ENCODE measurements around the gene PCDHGC3.

DNA sequence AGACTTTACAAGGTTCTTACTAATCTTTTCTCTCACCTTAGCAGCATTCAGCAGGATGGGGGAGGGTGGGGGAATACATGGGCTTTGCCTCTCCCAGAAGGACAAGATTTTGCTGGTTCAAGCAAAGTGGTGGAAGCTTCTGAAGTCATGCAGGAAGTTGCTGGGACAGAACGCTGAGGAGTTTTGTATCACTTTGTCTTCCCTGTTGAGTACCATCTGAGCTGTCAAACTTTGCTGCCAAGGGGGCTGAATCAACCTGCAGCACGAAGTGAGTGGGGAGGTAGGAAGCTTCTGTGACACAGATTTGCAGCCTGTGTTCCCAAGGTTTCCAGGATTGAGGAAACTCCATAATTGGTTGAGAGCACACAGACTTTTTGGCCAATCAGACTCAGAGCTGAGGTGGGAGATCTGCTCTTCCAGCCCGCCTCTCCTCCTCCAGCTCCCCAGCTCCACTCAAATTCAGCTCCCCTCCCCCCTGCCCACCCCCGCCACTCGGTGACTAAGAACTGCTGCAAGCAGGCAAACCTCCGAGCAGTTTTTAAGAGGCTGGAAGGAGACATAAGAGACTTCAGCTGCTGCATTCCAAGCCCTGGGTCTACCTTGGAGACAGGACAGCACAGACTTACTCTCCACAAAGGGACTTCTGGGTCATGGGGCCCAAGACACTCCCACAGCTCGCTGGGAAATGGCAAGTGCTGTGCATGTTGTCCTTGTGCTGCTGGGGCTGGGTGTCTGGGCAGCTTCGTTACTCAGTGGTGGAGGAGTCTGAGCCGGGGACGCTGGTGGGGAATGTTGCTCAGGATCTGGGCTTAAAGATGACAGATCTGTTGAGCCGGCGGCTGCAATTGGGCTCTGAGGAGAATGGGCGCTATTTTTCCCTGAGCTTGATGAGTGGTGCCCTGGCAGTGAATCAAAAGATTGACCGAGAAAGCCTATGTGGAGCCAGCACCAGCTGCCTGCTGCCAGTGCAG is 13.1 kb downstream of the PCDHGC3 start, which contains the start of gene PCDHGC5:
- TF ChIP-seq, protein P1, sequence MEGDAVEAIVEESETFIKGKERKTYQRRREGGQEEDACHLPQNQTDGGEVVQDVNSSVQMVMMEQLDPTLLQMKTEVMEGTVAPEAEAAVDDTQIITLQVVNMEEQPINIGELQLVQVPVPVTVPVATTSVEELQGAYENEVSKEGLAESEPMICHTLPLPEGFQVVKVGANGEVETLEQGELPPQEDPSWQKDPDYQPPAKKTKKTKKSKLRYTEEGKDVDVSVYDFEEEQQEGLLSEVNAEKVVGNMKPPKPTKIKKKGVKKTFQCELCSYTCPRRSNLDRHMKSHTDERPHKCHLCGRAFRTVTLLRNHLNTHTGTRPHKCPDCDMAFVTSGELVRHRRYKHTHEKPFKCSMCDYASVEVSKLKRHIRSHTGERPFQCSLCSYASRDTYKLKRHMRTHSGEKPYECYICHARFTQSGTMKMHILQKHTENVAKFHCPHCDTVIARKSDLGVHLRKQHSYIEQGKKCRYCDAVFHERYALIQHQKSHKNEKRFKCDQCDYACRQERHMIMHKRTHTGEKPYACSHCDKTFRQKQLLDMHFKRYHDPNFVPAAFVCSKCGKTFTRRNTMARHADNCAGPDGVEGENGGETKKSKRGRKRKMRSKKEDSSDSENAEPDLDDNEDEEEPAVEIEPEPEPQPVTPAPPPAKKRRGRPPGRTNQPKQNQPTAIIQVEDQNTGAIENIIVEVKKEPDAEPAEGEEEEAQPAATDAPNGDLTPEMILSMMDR (IDR thresholded peaks at IDR 0.05; ENCODE audit: low read depth, low read length), result no peak
- TF ChIP-seq EZH2phosphoT487 (IDR thresholded peaks at IDR 0.05; ENCODE audit: low read depth), result no peak
